Sigmoid colon (tissue), 7 donors: ENCODE data around the gene STAT4. TPM values are rescaled to one million over a fixed set of nuclear protein-coding genes. Genes with fewer than 3 reads are reported as not detected.

Experiments used
- DNase-seq: peaks from one replicate; pipeline ENCODE4 v3.0.0-alpha.2; 2019
- H3K27ac ChIP-seq, 4 donors: fragments of 200-600 bp; sonication (generic); one replicate each; pipeline ENCODE4 v1.5.1; 2016 to 2019; ENCODE audit warnings: mild to moderate bottlenecking in 1 of 4
- H3K27me3 ChIP-seq, 3 donors: fragments of 200-600 bp; sonication (generic); one replicate each; pipeline ENCODE4 v1.5.1; 2019; ENCODE audit warnings: mild to moderate bottlenecking in 1 of 3
- H3K36me3 ChIP-seq, 4 donors: fragments of 200-600 bp; sonication (generic); one replicate each; pipeline ENCODE4 v1.5.1; 2016 to 2019
- H3K4me1 ChIP-seq, 4 donors: fragments of 200-600 bp; sonication (generic); one replicate each; pipeline ENCODE4 v1.5.1; 2017 to 2019
- H3K4me3 ChIP-seq, 4 donors: fragments of 200-600 bp; sonication (generic); one replicate each; pipeline ENCODE4 v1.5.1; 2017 to 2019; ENCODE audit warnings: mild to moderate bottlenecking in 2 of 4, moderate library complexity in 1 of 4
- H3K9me3 ChIP-seq, 4 donors: fragments of 200-600 bp in 3 of 4; sonication (generic) in 3 of 4; one replicate each; pipeline versions ENCODE4 v1.5.1 to v1.6.1; 2013 to 2019
- CTCF ChIP-seq, 4 experiments: fragments of 450-650 bp in 3 of 4; fragments of 200-600 bp in 1 of 4; IDR thresholded peaks; one replicate each; pipeline ENCODE4 v1.5.1; 2016 to 2019; ENCODE audit warnings: antibody characterized with exemption in 4 of 4, mild to moderate bottlenecking in 3 of 4, moderate library complexity in 2 of 4
- EP300 ChIP-seq, 4 donors: sonication (generic); formaldehyde crosslinking; IDR thresholded peaks; one replicate each; pipeline ENCODE4 v1.6.1; 2017; ENCODE audit warnings: antibody characterized with exemption in 4 of 4
- POLR2A ChIP-seq, 2 donors: fragments of 450-650 bp; IDR thresholded peaks; one replicate each; pipeline ENCODE4 v1.6.1; 2016; ENCODE audit warnings: antibody characterized with exemption in 2 of 2, mild to moderate bottlenecking in 2 of 2, moderate library complexity in 2 of 2
- POLR2AphosphoS5 ChIP-seq, 4 donors: sonication (generic); formaldehyde crosslinking; IDR thresholded peaks; one replicate each; pipeline ENCODE4 v1.6.1; 2017; ENCODE audit warnings: antibody characterized with exemption in 4 of 4
- WGBS, 2 donors: extraction: QIAGEN DNeasy Blood & Tissue Kit; methylation state at CpG; one replicate each; pipeline ENCODE4 v1.1.7; 2013; 5-methylcytosine and 5-hydroxymethylcytosine counted together
- intact Hi-C: fragments of 100-400 bp; cut with DNase I; formaldehyde crosslinking; loops from one replicate; pipeline ENCODE4 v1.15.1; 2023
- polyA plus RNA-seq, 3 donors: library from polyadenylated mRNA; stranded (reverse); fragments of 200-250 nt; gene quantifications; one replicate each; pipeline ENCODE4 v1.2.3, GENCODE V29; 2013
- total RNA-seq, 4 donors: library from RNA; depleted of rRNA; stranded (reverse); fragments of >200 nt; gene quantifications; one replicate each; pipeline ENCODE4 v1.1.0, GENCODE V29; 2016
- donor health status: healthy with polysubstance abuse.
- donor health status: Bipolar disorder and iron deficiency.
- donor health status: healthy.

STAT4 gene
- total and polyA plus RNA-seq, 7 donors, result 0.46 to 4.6 (median 0.70) TPM; not detected in 1

- WGBS, 2 donors, result 85 to 88% methylated on average over 5 of the region's 5 CpGs
- H3K27me3 ChIP-seq, result peaks cover 0 to 12% (median 6%) of the 10 kb centered on the region in 3 donors
- no peaks in the 10 kb centered on the region for H3K36me3 ChIP-seq
- no peak for TF ChIP-seq EP300 (IDR thresholded peaks at IDR 0.05)
- TF ChIP-seq CTCF (IDR thresholded peaks at IDR 0.05), result no peak
- TF ChIP-seq POLR2AphosphoS5 (IDR thresholded peaks at IDR 0.05), result no peak
- TF ChIP-seq POLR2A (IDR thresholded peaks at IDR 0.05), result no peak
- DNase-seq, result no peak
- intact Hi-C loops, result no loop called here
- peaks cover 0 to 12% (median 11%) of the 10 kb centered on the region in 4 donors for H3K4me1 ChIP-seq
- H3K9me3 ChIP-seq, result no peaks in the 10 kb centered on the region
- no peak overlapping the region for H3K27ac ChIP-seq
- no peak overlapping the region for H3K4me3 ChIP-seq
Observed at GRCh38 chr2:191152482-191153240, 1.9 kb upstream of the STAT4 start.

GRCh38 chr2:191151331-191151730, 537 bp upstream of the STAT4 start:
- H3K4me3 ChIP-seq, result peak overlapping the region in 1 of 4 donors; percentile 55
- intact Hi-C loops, result no loop called here
- 89 to 90% methylated on average over 6 of the region's 6 CpGs for WGBS, 2 donors

GRCh38 chr2:191150230-191150599, 579 bp downstream of the STAT4 start:
- intact Hi-C loops, result no loop called here
- peak overlapping the region in 1 of 4 donors; percentile 23 for H3K27ac ChIP-seq
- no peak for DNase-seq
- H3K9me3 ChIP-seq, result no peaks in the 10 kb centered on the region
- H3K36me3 ChIP-seq, result no peaks in the 10 kb centered on the region
- WGBS, 2 donors, result 2 to 4% methylated on average over 10 of the region's 10 CpGs
- peak overlapping the region; percentile 23 to 55 (median 42) for H3K4me3 ChIP-seq
- TF ChIP-seq CTCF (IDR thresholded peaks at IDR 0.05), result no peak
- no peak for TF ChIP-seq POLR2AphosphoS5 (IDR thresholded peaks at IDR 0.05)
- no peak for TF ChIP-seq EP300 (IDR thresholded peaks at IDR 0.05)
- no peak for TF ChIP-seq POLR2A (IDR thresholded peaks at IDR 0.05)
- H3K27me3 ChIP-seq, result peaks cover 0 to 12% (median 6%) of the 10 kb centered on the region in 3 donors
- peaks cover 0 to 12% (median 11%) of the 10 kb centered on the region in 4 donors for H3K4me1 ChIP-seq

More at GRCh38 chr2:191151331-191151730, 537 bp upstream of the STAT4 start:
- Histone ChIP-seq H3K27me3 (peaks cover 0 to 12% (median 6%) of the 10 kb centered on the region in 3 donors), H3K36me3 (no peaks in the 10 kb centered on the region), H3K9me3 (no peaks in the 10 kb centered on the region), H3K27ac (no peak overlapping the region), H3K4me1 (peaks cover 0 to 12% (median 11%) of the 10 kb centered on the region in 4 donors)
- TF ChIP-seq POLR2A (IDR thresholded peaks at IDR 0.05) (no peak), CTCF (IDR thresholded peaks at IDR 0.05) (no peak), POLR2AphosphoS5 (IDR thresholded peaks at IDR 0.05) (no peak), EP300 (IDR thresholded peaks at IDR 0.05) (no peak)
- no peak for DNase-seq

GRCh38 chr2:191149391-191149790, 1.4 kb downstream of the STAT4 start:
- H3K27ac ChIP-seq, result no peak overlapping the region
- no peak overlapping the region for H3K4me3 ChIP-seq
- no peaks in the 10 kb centered on the region for H3K36me3 ChIP-seq
- H3K27me3 ChIP-seq, result peaks cover 0 to 12% (median 6%) of the 10 kb centered on the region in 3 donors
- no peaks in the 10 kb centered on the region for H3K9me3 ChIP-seq
- H3K4me1 ChIP-seq, result peaks cover 0 to 12% (median 11%) of the 10 kb centered on the region in 4 donors
- intact Hi-C loops, result no loop called here
- TF ChIP-seq POLR2AphosphoS5 (IDR thresholded peaks at IDR 0.05) (no peak), EP300 (IDR thresholded peaks at IDR 0.05) (no peak), POLR2A (IDR thresholded peaks at IDR 0.05) (no peak)
- DNase-seq, result no peak
- WGBS, 2 donors, result 90 to 91% methylated on average over 4 of the region's 4 CpGs

- intact Hi-C loops, result no loop called here
- H3K27ac ChIP-seq, result no peak overlapping the region
- H3K9me3 ChIP-seq, result no peaks in the 10 kb centered on the region
- TF ChIP-seq EP300 (IDR thresholded peaks at IDR 0.05) (no peak), POLR2AphosphoS5 (IDR thresholded peaks at IDR 0.05) (no peak), POLR2A (IDR thresholded peaks at IDR 0.05) (no peak), CTCF (IDR thresholded peaks at IDR 0.05) (no peak)
- H3K4me1 ChIP-seq, result peaks cover 0 to 12% (median 11%) of the 10 kb centered on the region in 4 donors
- H3K4me3 ChIP-seq, result no peak overlapping the region
- no peaks in the 10 kb centered on the region for H3K36me3 ChIP-seq
- H3K27me3 ChIP-seq, result peaks cover 0 to 12% (median 6%) of the 10 kb centered on the region in 3 donors
- WGBS, 2 donors, result 59 to 85% methylated on average over 2 of the region's 2 CpGs
- no peak for DNase-seq
Observed at GRCh38 chr2:191148791-191149190, 2.0 kb downstream of the STAT4 start.
